SU-DHL-6 (cell line): ENCODE results near the gene DCBLD2.

Experiments
- H2AFZ ChIP-seq: fragments of 200-600 bp; sonication (generic); 2 replicates; pipeline ENCODE4 v1.6.1; 2014; ENCODE audit warnings: low read depth, mild to moderate bottlenecking, moderate library complexity, mixed read lengths, antibody characterized with exemption, low read length; ENCODE audit not compliant: severe bottlenecking
- H3F3A ChIP-seq: fragments of 200-600 bp; shearing (Covaris generic); 2 replicates; pipeline ENCODE4 v1.6.0; 2016; ENCODE audit warnings: antibody characterized with exemption, mild to moderate bottlenecking; ENCODE audit not compliant: insufficient read depth
- H3K27ac ChIP-seq: fragments of 200-600 bp; sonication (generic); 2 replicates; pipeline ENCODE4 v1.5.1; 2016; ENCODE audit warnings: low read depth, mild to moderate bottlenecking, low read length, moderate library complexity, mixed read lengths
- H3K27me3 ChIP-seq: fragments of 200-600 bp; sonication (generic), shearing (Covaris generic); 2 replicates; pipeline ENCODE4 v1.6.0; 2014; ENCODE audit warnings: mild to moderate bottlenecking, low read length
- H3K36me3 ChIP-seq: fragments of 200-600 bp; sonication (generic); 2 replicates; pipeline ENCODE4 v1.6.1; 2014; ENCODE audit warnings: mild to moderate bottlenecking, low read length, mixed read lengths
- H3K4me2 ChIP-seq: fragments of 300-600, 200-600 bp; shearing (Covaris generic), sonication (generic); 2 replicates; pipeline ENCODE4 v1.6.0; 2014; ENCODE audit warnings: low read length, low read depth, mild to moderate bottlenecking; ENCODE audit not compliant: poor library complexity, severe bottlenecking
- H3K4me3 ChIP-seq: fragments of 200-600 bp; sonication (generic); 2 replicates; pipeline ENCODE4 v1.5.1; 2014; ENCODE audit warnings: antibody characterized with exemption, low read length, mild to moderate bottlenecking, mixed read lengths; ENCODE audit not compliant: insufficient read depth, poor library complexity, severe bottlenecking
- H3K79me2 ChIP-seq: fragments of 200-600 bp; sonication (generic); 2 replicates; pipeline ENCODE4 v1.6.1; 2014; ENCODE audit warnings: mild to moderate bottlenecking, low read length, moderate library complexity; ENCODE audit not compliant: insufficient read depth
- H3K9ac ChIP-seq: fragments of 200-600 bp; sonication (generic); 2 replicates; pipeline ENCODE4 v1.7.0; 2014; ENCODE audit warnings: mild to moderate bottlenecking, low read length
- H3K9me2 ChIP-seq: fragments of 200-600 bp; sonication (generic); replicated peaks from 2 replicates; pipeline ENCODE4 v1.6.1; 2014; ENCODE audit warnings: low read length; ENCODE audit not compliant: insufficient read depth
- H3K9me3 ChIP-seq: fragments of 200-600 bp; sonication (generic); 2 replicates; pipeline ENCODE4 v1.6.1; 2014; ENCODE audit warnings: low read length, mixed read lengths; ENCODE audit not compliant: insufficient read depth
- H4K20me1 ChIP-seq: fragments of 200-600 bp; sonication (generic); 2 replicates; pipeline ENCODE4 v1.6.1; 2014; ENCODE audit warnings: low read depth, mild to moderate bottlenecking, antibody characterized with exemption, low read length, moderate library complexity, mixed read lengths
- EZH2phosphoT487 ChIP-seq: fragments of 200-600 bp; sonication (generic), shearing (Covaris generic); conservative IDR thresholded peaks from 2 replicates; pipeline ENCODE4 v1.6.1; 2018; ENCODE audit warnings: mild to moderate bottlenecking, antibody characterized with exemption, low read length, moderate library complexity, mixed read lengths
- TF ChIP-seq, protein P1 (sequence below): fragments of 200-600 bp; sonication (generic); IDR thresholded peaks from one replicate; pipeline ENCODE4 v1.5.1; 2017; ENCODE audit warnings: antibody characterized with exemption, mild to moderate bottlenecking, low read length, moderate library complexity; ENCODE audit not compliant: insufficient read depth, poor library complexity, severe bottlenecking

The DCBLD2 gene

DNA sequence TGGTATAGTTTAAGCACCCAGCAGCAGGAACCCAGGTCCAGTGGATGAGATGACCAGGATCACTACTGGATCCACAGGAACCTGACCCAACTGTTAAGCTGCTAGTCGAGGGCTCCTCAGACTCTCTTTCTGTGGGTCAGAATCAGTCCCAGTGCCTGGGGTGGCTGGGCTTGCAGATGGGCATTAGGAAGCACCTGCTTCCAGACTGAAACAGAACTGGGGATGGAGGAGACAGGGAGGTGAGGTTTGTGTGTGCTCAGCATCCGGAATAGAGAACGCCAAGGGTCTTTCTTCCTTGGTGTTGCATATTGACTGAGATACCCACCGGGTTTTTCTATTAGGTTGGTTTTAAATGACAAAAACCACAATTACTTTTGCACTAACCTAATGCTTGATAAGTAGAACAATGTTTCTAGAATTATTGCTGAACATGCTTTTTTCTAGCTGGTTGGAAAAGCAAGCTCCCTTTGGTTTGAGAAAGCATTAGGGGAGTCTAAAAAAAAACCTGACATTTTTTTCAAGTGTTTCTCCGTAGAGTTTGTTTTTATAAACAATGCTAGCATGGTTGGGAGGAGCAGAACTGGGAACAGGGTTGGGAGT is 137.6 kb downstream of the DCBLD2 start:
- Histone ChIP-seq H4K20me1 (no peaks in the 10 kb centered on the region), H3K9me2 (no peaks in the 10 kb centered on the region), H2AFZ (no peak overlapping the region), H3K36me3 (no peaks in the 10 kb centered on the region), H3K79me2 (no peaks in the 10 kb centered on the region), H3K27ac (no peak overlapping the region), H3F3A (no peaks in the 10 kb centered on the region), H3K27me3 (no peaks in the 10 kb centered on the region), H3K9me3 (no peaks in the 10 kb centered on the region), H3K4me2 (no peak overlapping the region), H3K9ac (no peak overlapping the region), H3K4me3 (no peak overlapping the region)
- TF ChIP-seq, protein P1, sequence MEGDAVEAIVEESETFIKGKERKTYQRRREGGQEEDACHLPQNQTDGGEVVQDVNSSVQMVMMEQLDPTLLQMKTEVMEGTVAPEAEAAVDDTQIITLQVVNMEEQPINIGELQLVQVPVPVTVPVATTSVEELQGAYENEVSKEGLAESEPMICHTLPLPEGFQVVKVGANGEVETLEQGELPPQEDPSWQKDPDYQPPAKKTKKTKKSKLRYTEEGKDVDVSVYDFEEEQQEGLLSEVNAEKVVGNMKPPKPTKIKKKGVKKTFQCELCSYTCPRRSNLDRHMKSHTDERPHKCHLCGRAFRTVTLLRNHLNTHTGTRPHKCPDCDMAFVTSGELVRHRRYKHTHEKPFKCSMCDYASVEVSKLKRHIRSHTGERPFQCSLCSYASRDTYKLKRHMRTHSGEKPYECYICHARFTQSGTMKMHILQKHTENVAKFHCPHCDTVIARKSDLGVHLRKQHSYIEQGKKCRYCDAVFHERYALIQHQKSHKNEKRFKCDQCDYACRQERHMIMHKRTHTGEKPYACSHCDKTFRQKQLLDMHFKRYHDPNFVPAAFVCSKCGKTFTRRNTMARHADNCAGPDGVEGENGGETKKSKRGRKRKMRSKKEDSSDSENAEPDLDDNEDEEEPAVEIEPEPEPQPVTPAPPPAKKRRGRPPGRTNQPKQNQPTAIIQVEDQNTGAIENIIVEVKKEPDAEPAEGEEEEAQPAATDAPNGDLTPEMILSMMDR, result no peak
- no peak for TF ChIP-seq EZH2phosphoT487

DNA sequence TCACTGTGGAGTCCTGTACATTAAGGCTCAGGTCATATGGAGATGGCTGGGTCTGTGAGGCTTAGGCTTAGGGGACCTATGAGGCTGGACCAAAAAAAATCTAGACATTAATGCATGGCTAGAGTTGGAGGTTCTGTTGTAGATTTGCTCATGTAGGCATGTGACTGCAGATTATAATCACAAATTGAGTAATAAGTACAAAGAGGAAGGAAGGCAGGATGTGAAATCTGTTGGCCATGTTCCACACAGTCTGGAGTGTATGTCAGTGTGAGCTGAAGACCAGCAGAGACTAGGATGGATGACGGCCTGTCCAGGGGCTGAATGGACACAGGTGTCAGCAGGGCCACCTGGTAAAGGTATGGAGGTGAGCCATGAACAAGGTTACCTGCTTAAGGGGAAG is 138.4 kb downstream of the DCBLD2 start, which contains the start of gene ST3GAL6:
TSS of gene ST3GAL6 (plus strand) at position 265 of the 400 bp plus-strand sequence. CDS start 5,101 bp downstream, outside the sequence.
- H3K9me2 ChIP-seq, result no peaks in the 10 kb centered on the region
- H3K9ac ChIP-seq, result no peak within 1 kb of the TSS
- no peak within 1 kb of the TSS for H3K4me2 ChIP-seq
- TF ChIP-seq, protein P1, result no peak
- no peak for TF ChIP-seq EZH2phosphoT487
- H3K27me3 ChIP-seq, result no peaks in the 10 kb centered on the region
- no peaks in the 10 kb centered on the region for H4K20me1 ChIP-seq
- H3K36me3 ChIP-seq, result no peaks in the 10 kb centered on the region
- H3K4me3 ChIP-seq, result no peak within 1 kb of the TSS
- no peaks in the 10 kb centered on the region for H3K79me2 ChIP-seq
- H3K9me3 ChIP-seq, result no peaks in the 10 kb centered on the region
- H2AFZ ChIP-seq, result no peak within 1 kb of the TSS
- no peaks in the 10 kb centered on the region for H3F3A ChIP-seq
- H3K27ac ChIP-seq, result no peak within 1 kb of the TSS

DNA sequence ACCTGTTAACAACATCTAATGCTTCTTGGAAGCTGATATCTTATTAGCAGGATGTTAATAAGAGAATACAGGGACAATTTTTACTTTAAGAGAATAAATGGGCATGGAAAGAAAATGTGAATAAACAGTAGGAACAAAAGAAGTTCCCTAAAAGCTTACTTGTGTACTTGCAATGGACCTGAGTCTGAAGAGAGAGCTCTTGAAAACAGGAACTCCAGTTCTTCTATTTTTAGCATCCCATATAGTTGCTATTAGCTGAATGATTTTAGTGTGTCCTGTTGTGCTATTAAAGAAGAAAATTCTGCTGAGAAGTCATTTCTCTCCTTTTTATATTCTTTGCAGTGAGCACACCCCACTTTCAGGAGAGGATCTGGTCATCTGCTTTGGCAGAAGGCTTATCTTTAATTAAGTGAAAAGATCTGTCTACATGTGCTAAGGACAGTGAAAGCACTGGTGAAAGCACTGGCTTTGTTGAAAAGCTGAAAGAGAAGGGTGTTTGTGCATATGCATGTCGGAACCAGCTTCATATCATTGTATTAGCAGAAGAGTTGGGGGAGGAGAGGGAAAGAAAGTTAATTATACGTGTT is 139.8 kb downstream of the DCBLD2 start:
- TF ChIP-seq, protein P1, result no peak
- no peak for TF ChIP-seq EZH2phosphoT487
- no peaks in the 10 kb centered on the region for H3K36me3 ChIP-seq
- no peaks in the 10 kb centered on the region for H3K9me3 ChIP-seq
- no peak overlapping the region for H3K27ac ChIP-seq
- no peaks in the 10 kb centered on the region for H3K9me2 ChIP-seq
- no peaks in the 10 kb centered on the region for H3K79me2 ChIP-seq
- no peak overlapping the region for H3K4me2 ChIP-seq
- H3K9ac ChIP-seq, result no peak overlapping the region
- H3K27me3 ChIP-seq, result no peaks in the 10 kb centered on the region
- peak overlapping the region; percentile 11 for H2AFZ ChIP-seq
- H3K4me3 ChIP-seq, result no peak overlapping the region
- H4K20me1 ChIP-seq, result no peaks in the 10 kb centered on the region
- H3F3A ChIP-seq, result no peaks in the 10 kb centered on the region
